GM18511 (cell line): Measurements from ENCODE around the gene AHI1.

Experiments used
- ATAC-seq: cut with Tn5 transposase; IDR thresholded peaks from one replicate; pipeline ENCODE4 v1.9.1; 2021; ENCODE audit warnings: mild to moderate bottlenecking, moderate library complexity; ENCODE audit not compliant: unreplicated experiment

The AHI1 gene

DNA sequence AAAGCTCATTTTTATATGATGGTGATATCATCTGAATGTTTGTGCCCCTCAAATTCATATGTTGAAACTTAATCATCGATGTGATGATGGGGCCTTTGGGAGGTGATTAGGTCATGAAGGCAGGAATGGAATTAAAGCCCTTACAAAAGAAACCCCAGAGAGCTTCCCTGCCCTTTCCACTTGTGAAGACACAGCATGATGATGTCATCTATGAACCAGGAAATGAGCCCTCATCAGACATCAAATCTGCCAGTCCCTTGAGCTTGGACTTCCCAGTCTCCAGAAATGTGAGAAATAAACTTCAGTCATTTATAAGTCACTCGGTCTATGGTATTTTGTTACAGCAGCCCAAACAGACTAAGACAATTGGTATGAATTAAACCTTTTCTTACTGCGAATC, 163.4 kb downstream of the AHI1 start:
- ATAC-seq, result no peak

DNA sequence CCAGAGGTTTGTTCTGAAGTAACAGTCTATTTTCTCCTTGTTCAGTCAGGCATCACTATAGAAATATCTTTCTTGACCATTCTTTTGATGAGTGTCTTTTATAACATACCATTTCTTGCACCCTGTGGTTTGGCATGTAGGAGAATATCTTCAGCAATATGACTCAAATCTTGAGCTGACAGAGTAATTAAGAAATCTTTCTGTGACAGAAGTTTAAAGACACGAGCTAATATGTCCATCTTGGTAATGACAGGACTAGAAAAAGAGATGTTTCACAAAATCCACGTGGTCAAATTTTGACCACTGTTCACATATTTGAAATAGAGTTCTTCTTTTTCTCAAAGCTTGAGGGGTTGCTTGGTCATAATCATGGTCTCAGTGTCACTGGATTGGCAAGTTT, 166.5 kb downstream of the AHI1 start:
- peak; percentile 65 for ATAC-seq

DNA sequence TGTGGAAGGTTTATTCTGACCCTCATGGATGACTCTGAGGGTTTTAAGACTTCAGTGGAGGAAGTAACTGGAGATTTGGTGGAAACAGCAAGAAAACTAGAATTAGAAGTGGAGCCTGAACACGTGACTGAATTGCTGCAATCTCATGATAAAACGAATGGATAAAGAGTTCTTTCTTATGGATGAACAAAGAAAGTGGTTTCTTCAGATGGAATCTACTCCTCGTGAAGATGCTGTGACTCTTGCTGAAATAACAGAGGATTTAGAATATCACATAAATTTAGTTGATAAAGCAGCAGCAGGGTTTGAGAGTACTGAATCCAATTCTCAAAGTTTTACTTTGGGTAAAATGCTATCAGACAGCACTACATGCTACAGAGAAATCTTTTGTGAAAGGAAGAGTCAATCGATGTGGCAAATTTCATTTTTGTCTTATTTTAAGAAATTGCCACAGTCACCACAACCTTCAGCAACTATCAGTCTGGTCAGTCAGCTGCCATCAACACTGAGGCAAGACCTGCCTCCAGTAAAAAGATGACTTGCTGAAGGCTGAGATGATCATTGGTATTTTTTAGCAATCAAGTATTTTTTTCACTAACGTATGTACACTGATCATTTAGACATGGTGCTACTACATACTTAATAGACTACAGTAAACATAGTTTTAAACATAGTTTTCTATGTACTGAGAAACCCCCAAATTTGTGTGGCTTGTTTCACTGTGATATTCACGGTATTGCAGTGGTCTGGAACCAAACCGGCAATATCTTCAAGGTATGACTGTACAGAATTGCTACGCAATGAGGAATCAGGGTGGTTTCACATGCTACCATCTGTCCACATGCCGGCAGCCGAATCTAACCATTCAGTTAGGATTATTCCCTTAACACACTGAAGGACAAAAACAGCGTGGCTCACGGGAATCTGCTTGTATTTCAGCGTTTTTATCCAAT, 167.4 kb downstream of the AHI1 start:
- peak; percentile 96 for ATAC-seq

DNA sequence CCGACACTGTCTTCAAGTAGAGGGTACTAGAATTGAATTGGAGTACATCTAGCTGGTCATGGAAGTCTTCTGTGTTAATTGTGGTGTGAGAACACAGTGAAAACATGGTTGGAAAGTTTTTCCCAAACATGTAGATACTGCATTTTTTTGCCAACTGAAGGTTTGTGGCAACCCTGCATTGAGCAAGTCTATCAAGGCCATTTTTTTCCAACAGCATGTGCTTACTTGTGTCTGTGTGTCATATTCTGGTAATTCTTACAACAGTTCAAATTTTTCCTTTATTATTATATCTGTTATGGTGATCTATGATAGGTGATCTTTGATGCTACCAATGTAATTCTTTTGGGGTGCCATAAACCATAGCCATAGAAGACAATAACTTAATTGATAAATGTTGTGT, 169.4 kb downstream of the AHI1 start:
- no peak for ATAC-seq

DNA sequence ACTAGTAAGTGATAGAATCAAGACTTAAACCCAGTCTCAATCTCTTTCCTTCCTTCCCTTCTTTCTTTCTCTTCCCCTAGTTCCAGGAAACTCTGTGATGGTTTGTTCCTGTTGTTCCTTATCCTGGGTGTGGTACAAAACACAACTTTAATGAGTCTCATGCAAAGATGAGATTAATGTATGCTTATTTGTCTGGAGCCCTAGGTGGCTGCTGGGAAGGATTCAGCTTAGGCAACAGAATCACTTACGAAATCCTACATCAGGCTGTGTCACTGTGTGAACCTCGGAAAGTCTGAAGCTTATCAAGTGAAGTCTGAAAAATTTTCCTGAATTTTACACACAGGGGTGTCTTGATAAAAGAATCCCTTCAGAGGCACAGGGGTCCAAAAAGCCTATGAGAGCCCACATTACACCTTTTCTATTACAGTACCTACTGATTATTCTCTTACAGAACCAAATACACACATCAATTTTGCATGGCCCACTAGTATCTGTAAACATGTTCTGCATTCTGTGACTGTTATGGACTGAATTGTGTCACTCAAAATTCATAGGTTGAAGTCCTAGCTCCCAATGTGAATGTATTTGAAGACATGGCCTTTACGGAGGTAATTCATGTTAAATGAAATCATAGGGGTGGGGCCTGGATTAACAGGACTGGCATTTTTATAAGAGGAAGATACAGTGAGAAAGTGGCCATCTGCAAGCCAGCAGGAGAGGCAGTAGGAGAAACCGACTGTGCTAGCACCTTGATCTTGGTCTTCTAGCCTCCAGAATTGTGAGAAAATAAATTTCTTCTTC, 171.7 kb downstream of the AHI1 start:
- no peak for ATAC-seq

DNA sequence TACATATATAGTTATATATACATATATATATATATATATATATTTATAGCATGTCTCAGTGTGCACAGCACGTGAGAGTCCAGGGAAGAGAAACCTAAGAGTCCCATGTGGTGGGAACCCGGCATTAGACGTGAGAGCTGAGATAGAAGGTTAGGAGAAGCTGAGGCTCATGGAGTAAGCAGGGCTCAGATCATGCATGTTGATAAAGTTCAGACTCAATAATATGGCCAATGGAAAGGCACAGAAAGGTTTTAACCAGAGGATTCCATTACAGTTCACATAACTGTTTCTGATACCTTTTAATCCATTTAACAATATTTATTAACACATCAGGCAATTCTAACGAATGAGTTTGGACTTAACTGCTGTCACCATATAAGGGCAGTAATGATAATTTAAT, 173.0 kb downstream of the AHI1 start:
- ATAC-seq, result no peak

DNA sequence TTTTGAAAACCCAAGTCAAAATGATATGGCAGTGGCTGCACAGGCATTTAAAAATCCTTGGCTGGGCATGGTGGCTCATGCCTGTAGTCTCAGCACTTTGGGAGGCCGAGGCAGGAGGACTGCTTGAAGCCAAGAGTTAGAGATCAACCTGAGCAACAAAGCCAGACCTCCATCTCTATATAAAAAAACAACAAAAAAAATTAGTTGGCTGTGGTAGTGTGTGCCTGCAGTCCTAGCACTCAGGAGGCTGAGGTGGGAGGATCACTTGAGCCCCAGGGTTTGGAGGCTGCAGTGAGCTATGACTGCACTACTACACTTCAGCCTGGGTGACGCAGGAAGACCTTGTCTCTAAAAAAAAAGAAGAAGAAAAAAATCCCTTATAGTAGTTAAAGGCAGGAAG, 173.6 kb downstream of the AHI1 start:
- no peak for ATAC-seq

DNA sequence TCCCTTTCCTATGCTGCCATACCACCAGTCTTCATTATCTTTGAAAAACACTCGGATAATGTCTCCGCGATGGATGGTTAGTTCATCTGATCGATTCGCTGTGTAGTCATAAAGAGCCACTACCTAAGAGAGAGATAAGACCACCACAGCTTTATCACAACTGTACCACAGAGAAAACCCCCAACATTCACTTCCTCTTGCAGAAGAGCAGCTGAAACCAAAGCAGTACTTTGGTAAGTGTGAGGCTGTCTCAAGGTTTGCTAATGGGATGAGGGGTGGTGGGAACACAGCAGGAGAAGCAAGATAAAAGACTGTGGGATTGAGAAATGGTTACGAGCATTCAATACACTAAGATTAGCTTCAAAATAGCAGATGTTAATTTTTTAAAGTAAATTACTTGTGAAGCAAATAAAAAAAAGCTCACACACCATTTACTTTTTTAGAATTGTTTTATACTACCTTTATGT, 174.3 kb downstream of the AHI1 start:
- ATAC-seq, result peak; percentile 96

DNA sequence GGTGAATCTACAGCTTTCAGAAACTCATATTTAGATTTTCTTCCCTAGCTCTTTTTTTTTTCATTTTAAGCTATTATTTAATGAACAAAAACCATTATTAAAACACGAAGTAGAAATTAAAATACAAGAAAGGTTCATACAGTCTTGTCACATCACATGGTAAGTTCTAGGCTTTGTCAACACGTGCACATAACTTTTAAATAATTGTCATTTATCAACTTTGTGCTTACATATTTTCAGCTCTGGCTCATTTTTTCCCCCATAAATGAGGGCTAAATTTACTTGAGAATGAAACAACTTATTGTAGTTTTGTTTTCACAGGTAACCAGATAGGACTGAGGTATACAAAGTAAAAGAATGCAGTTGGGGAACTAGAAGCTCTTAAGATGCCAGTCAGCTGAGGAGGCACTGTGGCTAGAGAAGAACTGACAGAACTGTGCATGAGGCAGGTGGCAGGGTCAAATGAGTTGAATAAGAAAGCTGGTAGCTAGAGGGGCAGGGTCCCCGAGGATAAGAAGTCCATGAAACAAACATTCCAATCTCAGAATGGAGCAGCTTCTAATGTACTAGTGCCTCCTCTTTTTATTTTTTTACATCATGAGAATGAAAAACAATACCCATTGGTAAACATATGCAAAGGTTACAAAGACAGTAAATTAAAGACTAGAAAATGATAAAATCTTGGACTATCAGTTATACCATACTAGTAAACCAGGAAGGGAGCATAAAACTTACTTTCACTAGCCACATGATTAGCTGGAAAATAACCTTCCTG, 174.9 kb downstream of the AHI1 start:
- peak; percentile 80 for ATAC-seq

DNA sequence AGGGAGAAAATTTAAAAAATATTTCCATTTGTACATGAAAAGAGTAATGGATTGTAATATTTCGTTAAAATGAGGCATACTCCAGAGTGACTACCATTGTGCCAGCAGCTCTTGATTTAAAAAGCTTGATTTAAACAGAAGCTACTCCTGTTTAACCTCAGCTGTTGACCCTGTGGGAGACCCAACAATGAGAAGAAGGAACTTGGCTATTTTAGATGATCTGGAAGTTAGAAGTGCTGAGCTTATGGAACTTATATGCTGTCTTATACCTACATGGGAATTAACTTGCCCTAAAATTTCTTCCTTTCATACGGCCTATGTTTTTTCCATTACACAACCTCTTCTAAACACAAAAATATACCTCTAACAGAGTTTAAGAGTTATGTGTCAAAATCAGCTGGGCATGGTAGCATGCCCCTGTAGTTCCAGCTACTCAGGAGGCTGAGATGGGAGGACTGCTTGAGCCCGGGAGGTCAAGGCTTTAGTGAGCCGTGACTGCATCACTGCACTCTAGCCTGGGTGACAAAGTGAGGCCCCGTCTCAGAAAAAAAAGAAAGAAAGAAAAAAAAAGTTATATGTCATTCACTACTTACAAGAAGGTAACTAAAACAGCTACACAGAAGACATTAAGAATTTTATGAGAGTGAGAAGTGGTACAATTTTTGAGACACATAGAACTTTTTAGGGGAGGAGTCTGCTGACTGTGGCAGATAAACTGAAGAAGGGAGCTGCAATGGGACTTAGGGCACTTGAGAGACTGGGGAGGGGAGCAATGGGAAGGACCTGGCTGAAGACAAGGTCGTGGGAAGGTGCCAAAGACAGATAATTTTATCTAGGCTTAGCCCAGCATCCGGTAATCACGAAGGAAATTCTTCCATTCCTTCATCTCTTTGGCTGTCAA, 176.6 kb downstream of the AHI1 start:
- ATAC-seq, result no peak

DNA sequence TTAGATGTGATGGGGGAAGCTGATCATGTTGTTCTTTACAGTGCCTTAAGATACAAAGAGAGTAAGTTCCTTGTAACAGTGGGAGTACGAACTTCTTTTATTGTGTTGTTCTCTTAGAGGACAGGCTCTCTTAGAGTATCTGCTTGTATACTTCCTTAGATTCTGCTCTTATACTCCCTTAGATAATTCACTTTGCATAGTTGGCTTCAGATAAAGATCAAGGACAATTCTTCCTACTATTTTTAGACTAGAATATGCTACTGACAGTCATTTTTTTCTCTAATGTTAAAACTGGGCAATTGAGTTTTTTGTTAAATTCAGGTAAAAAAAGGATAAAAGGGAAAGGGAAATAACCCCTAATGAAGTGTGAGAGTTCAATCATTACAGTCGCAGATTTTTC, 177.7 kb downstream of the AHI1 start:
- ATAC-seq, result no peak

DNA sequence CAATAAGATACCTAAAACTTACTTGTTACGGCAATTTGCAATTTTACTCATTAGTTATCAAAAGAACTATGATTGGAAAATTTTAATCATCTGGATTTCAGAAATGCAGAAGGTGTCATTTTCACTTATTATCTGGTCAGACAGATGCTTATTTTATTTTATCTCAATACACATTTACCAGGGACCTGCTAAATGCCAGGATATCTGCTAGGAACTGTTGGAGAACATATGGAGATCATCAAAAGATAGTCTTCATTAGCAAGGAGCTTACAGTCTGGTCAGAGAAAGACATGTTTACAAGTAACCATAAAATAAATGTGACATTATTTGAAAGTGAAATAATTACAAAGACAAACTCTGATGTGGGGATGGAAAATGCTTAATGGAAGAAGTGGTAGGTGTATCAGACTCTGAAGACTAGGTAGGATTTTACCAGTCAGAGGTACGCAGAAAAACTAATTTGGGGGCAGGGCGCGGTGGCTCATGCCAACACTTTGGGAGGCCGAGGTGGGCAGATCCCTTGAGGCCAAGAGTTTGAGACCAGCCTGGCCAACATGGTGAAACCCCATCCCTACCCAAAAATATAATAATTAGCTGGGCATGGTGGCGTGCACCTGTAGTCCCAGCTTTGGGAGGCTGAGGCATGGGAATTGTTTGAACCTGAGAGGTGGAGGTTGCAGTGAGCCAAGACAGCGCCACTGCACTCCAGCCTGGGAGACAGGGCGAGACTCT, 178.6 kb downstream of the AHI1 start:
- no peak for ATAC-seq

DNA sequence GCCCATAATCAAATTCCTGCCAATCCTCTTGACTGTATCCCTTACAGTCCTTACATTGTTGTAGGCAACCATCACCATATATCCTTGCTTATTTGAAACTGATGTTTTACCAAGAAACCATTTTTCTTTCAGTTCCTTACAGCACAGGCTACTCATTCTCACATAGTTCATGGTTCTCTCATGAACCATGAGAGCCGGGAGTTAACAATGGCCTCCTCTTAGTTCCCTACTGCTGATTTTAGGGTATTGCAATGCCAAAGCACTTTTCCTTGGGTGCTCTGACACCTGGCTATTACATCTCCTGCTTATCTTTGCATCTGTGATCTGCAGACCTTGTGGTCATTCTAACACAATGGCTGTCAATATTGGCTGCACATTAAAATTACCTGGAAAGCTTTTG, 183.0 kb downstream of the AHI1 start:
- ATAC-seq, result no peak

DNA sequence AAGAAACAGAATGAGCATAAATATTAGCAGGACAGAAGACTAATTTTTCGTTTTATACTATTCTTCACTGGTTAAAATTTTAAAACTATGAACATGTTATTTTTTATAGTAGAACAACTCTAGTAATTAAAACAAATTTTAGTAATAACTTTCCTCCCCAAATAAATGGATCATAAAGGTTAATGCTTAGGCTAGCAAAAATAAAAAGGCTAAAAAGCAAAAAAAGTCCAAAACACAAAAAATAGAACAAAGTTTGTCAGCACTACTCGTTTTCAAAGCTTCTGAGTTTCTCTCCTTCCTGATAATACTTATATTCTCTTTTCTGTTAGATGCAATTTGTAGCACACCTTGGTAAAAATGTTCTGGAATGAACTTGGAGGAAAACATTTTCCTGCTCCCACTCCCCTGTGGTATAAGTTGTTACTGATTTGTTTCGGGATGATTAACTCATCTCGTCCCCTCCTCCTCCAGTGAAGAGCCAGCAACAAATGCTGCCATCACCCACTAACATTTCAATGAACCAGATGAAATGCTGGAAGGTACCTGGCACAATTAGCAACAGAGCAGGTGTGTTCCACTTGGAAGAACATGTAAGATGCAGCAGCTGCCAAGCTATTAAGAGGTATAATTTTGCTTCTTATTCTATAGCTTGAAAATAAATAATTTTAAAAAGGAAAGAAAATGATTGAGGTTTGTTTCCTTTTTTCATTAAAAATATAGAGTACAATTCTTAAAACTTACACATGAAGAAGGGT, 185.9 kb downstream of the AHI1 start:
- no peak for ATAC-seq

DNA sequence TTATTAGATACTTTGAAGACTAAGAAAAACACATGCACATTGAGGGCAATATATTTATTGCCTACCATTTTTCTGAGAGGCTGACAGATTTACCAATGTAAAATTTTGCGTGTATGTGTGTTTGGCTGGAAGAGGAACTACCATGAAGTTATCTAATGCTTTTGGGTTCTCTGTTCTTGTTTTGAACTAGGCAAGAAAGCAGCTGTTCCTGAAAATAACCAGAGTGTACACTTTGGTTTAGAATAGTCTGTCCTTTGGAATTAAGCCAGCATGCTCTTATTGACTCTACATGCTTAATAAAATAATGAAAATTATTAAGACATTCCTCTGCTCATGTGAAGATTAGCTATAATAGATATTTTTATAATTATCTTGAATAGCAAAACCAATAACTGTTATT, 187.2 kb downstream of the AHI1 start:
- no peak for ATAC-seq

DNA sequence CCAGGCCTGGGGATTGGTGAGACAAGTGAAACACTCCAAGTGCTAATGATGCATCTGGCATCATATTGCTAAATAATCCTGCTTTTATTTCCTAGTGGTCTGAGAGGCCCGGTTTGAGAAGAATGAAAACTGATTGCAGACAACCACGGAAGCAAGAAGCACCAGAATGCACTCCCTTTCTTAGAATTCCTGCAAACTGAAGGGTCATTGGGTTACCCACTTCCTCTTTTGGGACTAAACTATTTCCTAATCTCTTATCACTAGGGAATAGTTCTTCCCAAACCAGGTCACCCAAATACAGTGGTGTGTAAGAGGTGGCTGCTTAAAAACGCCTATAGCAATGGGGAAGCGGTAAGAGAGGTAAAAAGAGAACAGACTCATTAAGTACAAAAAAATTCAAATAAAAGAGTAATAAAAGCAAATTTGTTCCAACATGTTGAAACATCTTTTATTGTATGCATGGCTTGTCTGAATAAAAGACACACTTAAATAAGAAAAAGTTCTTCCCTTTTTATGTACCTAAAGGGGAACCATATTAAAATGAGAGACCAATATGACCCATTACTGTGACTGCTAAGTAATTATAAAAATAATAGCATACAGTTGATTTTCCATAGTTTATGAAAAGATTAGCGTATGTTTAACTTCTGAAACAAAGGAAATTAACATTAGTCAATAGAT, 190.7 kb downstream of the AHI1 start:
- no peak for ATAC-seq

DNA sequence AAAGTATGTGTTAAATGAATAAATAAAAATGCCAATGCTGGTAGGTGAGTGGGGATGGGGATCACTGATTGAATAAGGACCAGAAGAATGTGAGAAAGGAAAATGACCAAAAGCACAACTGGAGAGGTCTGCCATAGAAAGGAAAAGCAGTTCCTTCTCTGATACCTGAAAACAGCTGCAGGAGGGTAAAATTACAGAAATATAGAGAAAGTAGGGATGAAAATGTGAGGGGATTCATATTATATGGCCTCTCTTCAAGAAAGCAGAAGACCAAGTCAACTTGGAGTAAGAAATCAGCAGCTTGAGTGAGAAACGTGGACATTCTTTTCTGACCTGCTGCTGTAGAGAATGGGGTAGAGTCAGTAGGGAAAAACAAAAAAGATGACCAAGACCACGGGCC, 191.4 kb downstream of the AHI1 start:
- no peak for ATAC-seq

DNA sequence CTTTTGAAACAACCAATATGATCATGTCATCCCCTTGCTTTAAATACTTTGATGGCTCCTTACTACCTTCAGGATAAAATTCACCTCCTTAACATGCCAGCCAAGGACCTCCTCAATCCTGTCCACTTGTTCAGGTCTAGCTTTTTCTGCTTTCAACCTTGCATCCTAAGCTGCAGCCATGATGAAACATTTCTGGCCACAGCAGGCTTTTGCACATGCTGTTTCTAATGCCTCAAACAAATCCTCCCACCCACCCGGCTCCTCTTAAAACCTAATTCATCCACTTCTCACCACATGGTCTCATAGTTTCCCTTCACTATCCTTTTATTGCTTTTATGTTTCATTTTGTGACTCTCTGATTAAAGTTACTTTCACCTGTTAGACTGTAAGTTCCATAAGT, 191.9 kb downstream of the AHI1 start:
- no peak for ATAC-seq
